ENCODE results near the gene ARL5B. TPM values are rescaled to one million over a fixed set of nuclear protein-coding genes. Genes with fewer than 3 reads are reported as not detected.

ARL5B gene, protein sequence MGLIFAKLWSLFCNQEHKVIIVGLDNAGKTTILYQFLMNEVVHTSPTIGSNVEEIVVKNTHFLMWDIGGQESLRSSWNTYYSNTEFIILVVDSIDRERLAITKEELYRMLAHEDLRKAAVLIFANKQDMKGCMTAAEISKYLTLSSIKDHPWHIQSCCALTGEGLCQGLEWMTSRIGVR
- total RNA-seq (2022; extraction: Qiagen RNA extraction), result 5.7 to 8.6 TPM (median 6.9 TPM) in 5 replicates

DNA sequence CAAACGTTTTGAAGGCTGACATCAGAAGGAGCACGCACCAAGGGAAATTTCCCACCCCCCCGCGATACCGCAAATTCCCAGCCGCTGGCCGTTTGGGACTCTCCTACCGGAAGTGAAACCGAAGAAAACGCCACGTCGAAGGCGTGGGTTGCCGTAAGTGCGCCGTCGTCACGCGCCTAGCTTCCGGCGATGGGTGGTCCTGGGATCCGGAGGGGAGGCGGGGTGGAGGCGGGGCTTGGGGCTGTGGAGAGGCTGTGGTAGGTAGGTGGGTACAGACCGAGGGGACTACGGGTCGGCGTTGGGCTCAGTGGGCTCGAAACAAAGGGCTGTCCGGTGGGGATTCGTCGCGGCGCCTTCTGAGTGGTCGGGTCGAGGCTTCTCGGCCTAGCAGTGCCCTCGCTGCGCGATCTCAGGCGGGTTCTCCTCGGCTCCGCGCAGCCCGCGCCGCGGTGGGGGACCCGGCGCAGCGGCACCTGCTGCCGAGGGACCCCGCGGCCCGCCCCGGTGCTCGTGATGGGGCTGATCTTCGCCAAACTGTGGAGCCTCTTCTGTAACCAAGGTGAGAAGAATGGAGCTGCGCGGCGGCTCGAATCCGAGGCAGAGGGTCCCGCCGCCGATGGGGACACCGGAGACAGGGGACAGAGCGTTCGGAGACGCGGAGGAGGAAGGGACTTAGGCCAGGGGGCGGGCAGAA, at the start of gene ARL5B:
ARL5B (plus strand) TSS at position 307 of the 694 bp plus-strand sequence; CDS start at position 514, 207 bp downstream.

DNA sequence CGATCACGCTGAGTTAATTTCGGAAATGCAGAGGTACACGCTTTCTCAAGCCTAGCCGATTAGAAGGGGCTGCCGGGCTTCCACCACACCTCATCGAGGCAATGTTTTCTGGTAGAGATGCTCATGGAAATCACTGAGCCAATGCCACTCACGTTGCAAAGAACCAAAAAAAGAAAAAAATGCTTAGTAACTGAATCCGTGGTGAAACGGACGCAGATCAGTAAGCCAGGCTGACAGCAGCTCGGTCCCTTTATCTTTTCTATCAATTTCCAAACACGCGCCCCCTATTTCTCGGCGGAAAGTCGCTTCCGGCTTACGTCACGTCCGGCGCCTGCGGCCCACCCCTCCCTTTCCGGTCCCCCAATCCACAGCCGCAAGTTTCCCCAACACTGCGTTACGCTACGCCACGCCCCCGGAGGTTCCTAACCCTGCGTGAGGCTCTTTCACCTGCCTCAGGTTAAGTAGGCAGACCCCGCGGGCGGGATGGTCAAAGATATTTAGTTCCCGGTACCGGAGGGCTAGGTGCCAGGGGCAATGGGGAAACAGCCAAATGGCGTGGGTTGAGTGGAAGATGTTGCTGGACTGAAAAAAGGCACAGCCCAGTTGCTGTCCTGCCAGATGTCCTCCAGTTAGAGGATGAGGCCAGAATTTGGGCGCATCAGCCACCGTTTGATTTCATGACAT, 7.8 kb upstream of the ARL5B start, which contains the start of gene NSUN6:
NSUN6 (minus strand) TSS at position 264 of the 684 bp plus-strand sequence. CDS start 384 bp downstream, outside the sequence.

Other genes starting within 250 kb of the ARL5B start
- gene NSUN6, start 7.8 kb upstream of the ARL5B start, total RNA-seq (2022; extraction: Qiagen RNA extraction), result 3.9 to 4.5 TPM (median 4.1 TPM) in 5 replicates

All from A549 treated with Hydrocortisone at 1 μM for 4 hours (cell line).